Peyer's patch (tissue), 4 donors: ENCODE results near the gene KIF21B. TPM values are rescaled to one million over a fixed set of nuclear protein-coding genes. Genes with fewer than 3 reads are reported as not detected.

Experiments
- DNase-seq, 3 donors: peaks; one replicate each; pipeline ENCODE4 v3.0.0-alpha.2; 2017 to 2019
- H3K27ac ChIP-seq, 4 donors: fragments of 200-600 bp; sonication (generic); one replicate each; pipeline ENCODE4 v1.5.1; 2016 to 2019
- H3K27me3 ChIP-seq, 2 donors: fragments of 200-600 bp; sonication (generic); one replicate each; pipeline ENCODE4 v1.5.1; 2019
- H3K36me3 ChIP-seq, 3 donors: fragments of 200-600 bp; sonication (generic); one replicate each; pipeline ENCODE4 v1.5.1; 2016 to 2019
- H3K4me1 ChIP-seq, 4 donors: fragments of 200-600 bp; sonication (generic); one replicate each; pipeline ENCODE4 v1.5.1; 2016 to 2019
- H3K4me3 ChIP-seq, 4 donors: fragments of 200-600 bp; sonication (generic); 1 replicate in 3 of 4; 2 replicates in 1 of 4; pipeline ENCODE4 v1.5.1; 2016 to 2019; ENCODE audit warnings: mild to moderate bottlenecking in 1 of 4
- H3K9me3 ChIP-seq, 4 donors: fragments of 200-600 bp; sonication (generic); one replicate each; pipeline ENCODE4 v1.5.1; 2016 to 2019; ENCODE audit warnings: mild to moderate bottlenecking in 1 of 4
- POLR2A ChIP-seq, 2 donors: fragments of 450-650 bp; IDR thresholded peaks; one replicate each; pipeline ENCODE4 v1.5.1; 2017; ENCODE audit warnings: antibody characterized with exemption in 2 of 2, mild to moderate bottlenecking in 2 of 2, moderate library complexity in 2 of 2
- total RNA-seq, 4 donors: library from RNA; depleted of rRNA; stranded (reverse); fragments of >200 nt; gene quantifications; one replicate each; pipeline ENCODE4 v1.1.0, GENCODE V29; 2016
- TF ChIP-seq, protein P1 (sequence below), 6 experiments: fragments of 450-650 bp in 4 of 6; fragments of 200-600 bp in 2 of 6; sonication (generic) in 1 of 6; IDR thresholded peaks; one replicate each; pipeline ENCODE4 v1.5.1; 2017 to 2019; ENCODE audit warnings: antibody characterized with exemption in 6 of 6, mild to moderate bottlenecking in 3 of 6, moderate library complexity in 1 of 6

The KIF21B gene
- total RNA-seq, 4 donors from 2014 or later: 6.7 to 19.0 (median 13.3) TPM

- Histone ChIP-seq H3K4me3 (no peak overlapping the region), H3K4me1 (no peaks in the 10 kb centered on the region), H3K9me3 (no peaks in the 10 kb centered on the region), H3K36me3 (no peaks in the 10 kb centered on the region), H3K27ac (no peak overlapping the region), H3K27me3 (no peaks in the 10 kb centered on the region)
- no peak for DNase-seq
- no peak for TF ChIP-seq POLR2A (IDR thresholded peaks at IDR 0.05)
- TF ChIP-seq, protein P1, sequence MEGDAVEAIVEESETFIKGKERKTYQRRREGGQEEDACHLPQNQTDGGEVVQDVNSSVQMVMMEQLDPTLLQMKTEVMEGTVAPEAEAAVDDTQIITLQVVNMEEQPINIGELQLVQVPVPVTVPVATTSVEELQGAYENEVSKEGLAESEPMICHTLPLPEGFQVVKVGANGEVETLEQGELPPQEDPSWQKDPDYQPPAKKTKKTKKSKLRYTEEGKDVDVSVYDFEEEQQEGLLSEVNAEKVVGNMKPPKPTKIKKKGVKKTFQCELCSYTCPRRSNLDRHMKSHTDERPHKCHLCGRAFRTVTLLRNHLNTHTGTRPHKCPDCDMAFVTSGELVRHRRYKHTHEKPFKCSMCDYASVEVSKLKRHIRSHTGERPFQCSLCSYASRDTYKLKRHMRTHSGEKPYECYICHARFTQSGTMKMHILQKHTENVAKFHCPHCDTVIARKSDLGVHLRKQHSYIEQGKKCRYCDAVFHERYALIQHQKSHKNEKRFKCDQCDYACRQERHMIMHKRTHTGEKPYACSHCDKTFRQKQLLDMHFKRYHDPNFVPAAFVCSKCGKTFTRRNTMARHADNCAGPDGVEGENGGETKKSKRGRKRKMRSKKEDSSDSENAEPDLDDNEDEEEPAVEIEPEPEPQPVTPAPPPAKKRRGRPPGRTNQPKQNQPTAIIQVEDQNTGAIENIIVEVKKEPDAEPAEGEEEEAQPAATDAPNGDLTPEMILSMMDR (IDR thresholded peaks at IDR 0.05): no peak
Observed at GRCh38 chr1:201007481-201007880, 16.0 kb downstream of the KIF21B start.

- Histone ChIP-seq H3K4me3 (no peak overlapping the region), H3K27me3 (no peaks in the 10 kb centered on the region)
Observed at GRCh38 chr1:201006450-201006849, 17.1 kb downstream of the KIF21B start.

GRCh38 chr1:201004732-201005131, 18.8 kb downstream of the KIF21B start:
- H3K27me3 ChIP-seq: no peaks in the 10 kb centered on the region
- no peak overlapping the region for H3K4me3 ChIP-seq
- no peaks in the 10 kb centered on the region for H3K9me3 ChIP-seq
- peaks cover 0 to 4% (median 0%) of the 10 kb centered on the region in 4 donors for H3K4me1 ChIP-seq
- no peak for DNase-seq
- no peaks in the 10 kb centered on the region for H3K36me3 ChIP-seq
- no peak overlapping the region for H3K27ac ChIP-seq
- TF ChIP-seq POLR2A (IDR thresholded peaks at IDR 0.05): no peak
- TF ChIP-seq, protein P1 (IDR thresholded peaks at IDR 0.05): no peak

More at GRCh38 chr1:201006450-201006849, 17.1 kb downstream of the KIF21B start:
- H3K36me3 ChIP-seq: no peaks in the 10 kb centered on the region
- H3K4me1 ChIP-seq: peaks cover 0 to 4% (median 0%) of the 10 kb centered on the region in 4 donors
- DNase-seq: no peak
- no peaks in the 10 kb centered on the region for H3K9me3 ChIP-seq
- H3K27ac ChIP-seq: no peak overlapping the region
- TF ChIP-seq, protein P1 (IDR thresholded peaks at IDR 0.05): no peak
- TF ChIP-seq POLR2A (IDR thresholded peaks at IDR 0.05): no peak

- no peak overlapping the region for H3K27ac ChIP-seq
- H3K36me3 ChIP-seq: no peaks in the 10 kb centered on the region
- no peak for DNase-seq
- peaks cover 0 to 4% (median 0%) of the 10 kb centered on the region in 4 donors for H3K4me1 ChIP-seq
- H3K9me3 ChIP-seq: no peaks in the 10 kb centered on the region
- H3K27me3 ChIP-seq: no peaks in the 10 kb centered on the region
- TF ChIP-seq, protein P1 (IDR thresholded peaks at IDR 0.05): no peak
- TF ChIP-seq POLR2A (IDR thresholded peaks at IDR 0.05): no peak
- no peak overlapping the region for H3K4me3 ChIP-seq
Observed at GRCh38 chr1:201004154-201004553, 19.4 kb downstream of the KIF21B start.

DNA sequence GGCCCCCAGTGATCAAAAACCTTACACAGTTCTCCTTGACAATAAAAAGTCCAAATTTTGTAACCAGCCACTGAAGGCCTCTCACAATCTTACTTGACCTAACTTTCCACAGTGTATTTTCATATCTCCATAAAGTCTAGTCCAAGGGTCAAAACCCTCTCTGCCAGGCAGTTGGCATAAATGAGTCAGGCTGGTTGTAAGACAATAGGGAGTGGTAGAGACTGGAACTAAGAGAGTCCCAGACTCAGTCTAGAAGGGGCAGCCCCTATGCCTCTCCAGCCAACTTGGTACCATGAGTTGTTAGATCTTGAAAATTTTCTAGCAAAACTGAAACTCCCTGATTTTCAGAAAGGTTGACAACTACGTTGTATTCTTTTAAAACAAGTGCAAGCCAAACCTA, 21.0 kb downstream of the KIF21B start:
- DNase-seq: no peak
- no peaks in the 10 kb centered on the region for H3K27me3 ChIP-seq
- TF ChIP-seq, protein P1 (IDR thresholded peaks at IDR 0.05): no peak
- no peak for TF ChIP-seq POLR2A (IDR thresholded peaks at IDR 0.05)
- H3K27ac ChIP-seq: no peak overlapping the region
- H3K36me3 ChIP-seq: no peaks in the 10 kb centered on the region
- no peak overlapping the region for H3K4me3 ChIP-seq
- H3K4me1 ChIP-seq: peaks cover 0 to 4% (median 0%) of the 10 kb centered on the region in 4 donors
- no peaks in the 10 kb centered on the region for H3K9me3 ChIP-seq

DNA sequence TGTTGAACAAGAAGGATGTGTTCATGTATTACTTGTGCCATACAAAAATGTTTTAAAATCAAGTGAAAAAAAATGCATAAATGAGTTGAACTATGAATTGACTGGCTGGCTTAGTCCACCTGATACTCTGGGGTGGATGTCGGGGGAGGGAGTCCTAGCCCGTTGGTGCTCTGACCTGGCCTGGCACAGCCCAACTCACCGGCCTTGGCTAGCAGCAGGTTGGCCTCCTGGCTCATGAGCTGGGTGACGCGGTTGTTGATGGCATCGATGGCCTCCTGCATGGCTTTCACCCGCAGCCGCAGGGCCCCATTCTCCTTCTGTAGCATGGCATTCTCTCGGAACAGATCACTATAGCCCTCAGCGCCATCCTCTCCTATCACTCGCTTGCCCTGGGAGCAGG, 21.6 kb downstream of the KIF21B start:
- no peak for TF ChIP-seq POLR2A (IDR thresholded peaks at IDR 0.05)
- TF ChIP-seq, protein P1 (IDR thresholded peaks at IDR 0.05): no peak
- DNase-seq: no peak
- no peak overlapping the region for H3K27ac ChIP-seq
- no peaks in the 10 kb centered on the region for H3K27me3 ChIP-seq
- H3K4me3 ChIP-seq: no peak overlapping the region
- H3K4me1 ChIP-seq: peaks cover 0 to 4% (median 0%) of the 10 kb centered on the region in 4 donors
- H3K9me3 ChIP-seq: no peaks in the 10 kb centered on the region
- no peaks in the 10 kb centered on the region for H3K36me3 ChIP-seq
